HepG2 (cell line): ENCODE results near the gene NR1I2. TPM values are rescaled to one million over a fixed set of nuclear protein-coding genes. Genes with fewer than 3 reads are reported as not detected.

Source experiments
- ATAC-seq: fragments of 200-7000 bp; cut with Tn5 transposase; 3 replicates; pipeline ENCODE4 v1.9.1; 2020; ENCODE audit warnings: mild to moderate bottlenecking, moderate library complexity
- BruUV-seq: library from RNA; stranded (reverse); fragments of 400-500 nt; replicated peaks from 2 replicates; lab custom pipeline; 2021; lab: Mats Ljungman, UMichigan
- CTCF ChIA-PET: fragments of 300-600 bp; formaldehyde crosslinking; extraction: SDS; loops from one replicate; lab custom pipeline; 2021; ENCODE audit warnings: low total read pairs, inconsistent platforms, low intra/inter-chr PET ratio; lab: Yijun Ruan, JAX
- POLR2A ChIA-PET: fragments of 350-600 bp; sonication (Branson Sonifier 250); formaldehyde crosslinking; loops from one replicate; lab custom pipeline; 2020; ENCODE audit warnings: antibody characterized with exemption, inconsistent platforms; lab: Yijun Ruan, JAX
- DNase-seq: peaks from one replicate; pipeline ENCODE4 v3.0.0-alpha.2; 2015; ENCODE audit warnings: low spot score
- FAIRE-seq: peaks from 3 replicates; lab custom pipeline; 2011; peaks lifted over from hg19 to GRCh38; lab: Jason Lieb, UNC
- H2AFZ ChIP-seq: one replicate; pipeline ENCODE4 v1.6.1; 2011; ENCODE audit warnings: low read length, inconsistent platforms
- H3K27ac ChIP-seq: fragments of 300-600 bp; 3 replicates; pipeline ENCODE4 v1.8.0; 2011; ENCODE audit warnings: mixed run types, mild to moderate bottlenecking, mixed read lengths, low read length, inconsistent platforms; ENCODE audit not compliant: insufficient read depth; ENCODE audit errors: extremely low read length
- H3K27me3 ChIP-seq, 2 experiments: fragments of 200-600 bp in 1 of 2; 2 replicates in 1 of 2; 3 replicates in 1 of 2; pipeline versions ENCODE4 v1.6.0 to v1.8.0; 2011; ENCODE audit warnings: low read length in 2 of 2, mild to moderate bottlenecking in 2 of 2, moderate library complexity in 2 of 2, inconsistent platforms in 1 of 2; ENCODE audit not compliant: insufficient read depth in 2 of 2, control insufficient read depth in 1 of 2
- H3K36me3 ChIP-seq, 2 experiments: fragments of 200-600 bp in 1 of 2; replicated peaks in 1 of 2; 2 replicates in 1 of 2; 3 replicates in 1 of 2; pipeline versions ENCODE4 v1.5.1 to v1.8.0; 2011; ENCODE audit warnings: low read length in 2 of 2, inconsistent platforms in 1 of 2; ENCODE audit not compliant: insufficient read depth in 2 of 2, control insufficient read depth in 1 of 2
- H3K4me1 ChIP-seq: 2 replicates; pipeline ENCODE4 v1.5.1; 2012; ENCODE audit warnings: low read length, inconsistent platforms; ENCODE audit not compliant: insufficient read depth
- H3K4me2 ChIP-seq: 2 replicates; pipeline ENCODE4 v1.6.0; 2011; ENCODE audit warnings: low read depth, low read length, inconsistent platforms
- H3K4me3 ChIP-seq, 3 experiments: fragments of 200-600 bp in 1 of 3; sonication (generic), shearing (Covaris generic) in 1 of 3; replicated peaks in 1 of 3; 2 replicates each; pipeline ENCODE4 v1.5.1; 2011 to 2016; ENCODE audit warnings: low read length in 3 of 3, inconsistent platforms in 2 of 3, low read depth in 2 of 3, mild to moderate bottlenecking in 2 of 3, control low read depth in 1 of 3, mixed read lengths in 1 of 3; ENCODE audit not compliant: insufficient read depth in 1 of 3
- H3K79me2 ChIP-seq: one replicate; pipeline ENCODE4 v1.6.1; 2011; ENCODE audit warnings: low read length, inconsistent platforms; ENCODE audit not compliant: insufficient read depth
- H3K9ac ChIP-seq: 2 replicates; pipeline ENCODE4 v1.6.0; 2011; ENCODE audit warnings: mild to moderate bottlenecking, low read depth, low read length, inconsistent platforms; ENCODE audit not compliant: insufficient read depth
- H3K9me3 ChIP-seq: 2 replicates; pipeline ENCODE4 v1.5.1; 2012; ENCODE audit warnings: mild to moderate bottlenecking, low read length
- H4K20me1 ChIP-seq: 2 replicates; pipeline ENCODE4 v1.6.0; 2011; ENCODE audit warnings: inconsistent platforms, mild to moderate bottlenecking, low read length, moderate library complexity; ENCODE audit not compliant: insufficient read depth
- HDAC2 ChIP-seq: sonication (generic); formaldehyde crosslinking; IDR thresholded peaks from 2 replicates; pipeline ENCODE4 v1.4.0; 2020; ENCODE audit warnings: missing genetic modification reagents
- HMG20A ChIP-seq: IDR thresholded peaks from 2 replicates; pipeline ENCODE4 v1.6.1; 2016; ENCODE audit warnings: borderline replicate concordance
- HOXA3 ChIP-seq: sonication (generic); formaldehyde crosslinking; IDR thresholded peaks from 2 replicates; pipeline ENCODE4 v1.5.0; 2020; ENCODE audit warnings: missing genetic modification reagents
- MED8 ChIP-seq: sonication (generic); formaldehyde crosslinking; IDR thresholded peaks from 2 replicates; pipeline ENCODE4 v1.8.1; 2023; ENCODE audit warnings: mild to moderate bottlenecking, missing genetic modification reagents; ENCODE audit not compliant: insufficient replicate concordance
- MLLT10 ChIP-seq: sonication (generic); formaldehyde crosslinking; IDR thresholded peaks from 2 replicates; pipeline ENCODE4 v1.4.0; 2020; ENCODE audit warnings: missing genetic modification reagents
- MXD4 ChIP-seq: IDR thresholded peaks from 2 replicates; pipeline ENCODE4 v1.6.1; 2016; ENCODE audit warnings: mild to moderate bottlenecking, missing biosample characterization, missing genetic modification reagents
- NPAS2 ChIP-seq: sonication (generic); formaldehyde crosslinking; IDR thresholded peaks from 2 replicates; pipeline ENCODE4 v1.8.0; 2022; ENCODE audit warnings: mild to moderate bottlenecking, missing genetic modification reagents, borderline replicate concordance
- SALL1 ChIP-seq: sonication (generic); formaldehyde crosslinking; IDR thresholded peaks from 2 replicates; pipeline ENCODE4 v1.8.0; 2022; ENCODE audit warnings: mild to moderate bottlenecking, missing genetic modification reagents
- SATB2 ChIP-seq: sonication (generic); formaldehyde crosslinking; IDR thresholded peaks from 2 replicates; pipeline ENCODE4 v1.5.0; 2020; ENCODE audit warnings: missing genetic modification reagents
- ZFP36L2 ChIP-seq: sonication (generic); formaldehyde crosslinking; IDR thresholded peaks from 2 replicates; pipeline ENCODE4 v1.4.0; 2020; ENCODE audit warnings: missing genetic modification reagents
- ZFP90 ChIP-seq: sonication (generic); formaldehyde crosslinking; IDR thresholded peaks from 2 replicates; pipeline ENCODE4 v1.8.0; 2022; ENCODE audit warnings: missing genetic modification reagents, mild to moderate bottlenecking, inconsistent platforms, borderline replicate concordance
- ZNF350 ChIP-seq: sonication (generic); formaldehyde crosslinking; IDR thresholded peaks from 2 replicates; pipeline ENCODE4 v1.4.0; 2020; ENCODE audit warnings: mild to moderate bottlenecking, low read depth, missing genetic modification reagents, borderline replicate concordance
- ZSCAN25 ChIP-seq: sonication (generic); formaldehyde crosslinking; IDR thresholded peaks from 2 replicates; pipeline ENCODE4 v1.8.0; 2022; ENCODE audit warnings: mild to moderate bottlenecking, missing genetic modification reagents
- WGBS: methylation state at CpG from one replicate; pipeline ENCODE4 v1.1.6; 2017; ENCODE audit warnings: low lambda C conversion rate; 5-methylcytosine and 5-hydroxymethylcytosine counted together
- in situ Hi-C: cut with HindIII; loops from 2 replicates; pipeline ENCODE4 v1.10.0; 2017; ENCODE audit warnings: low pct_unique_long_range_greater_than_20kb; ENCODE audit not compliant: extremely low pct_ligation_motif_present
- intact Hi-C: fragments of 100-400 bp; cut with micrococcal nuclease; formaldehyde crosslinking; loops from one replicate; pipeline ENCODE4 v1.10.0; 2022; ENCODE audit not compliant: unreplicated experiment
- polyA plus RNA-seq, 8 experiments: library from polyadenylated mRNA; depleted of rRNA in 3 of 8; stranded (reverse) in 7 of 8; unstranded in 1 of 8; fragments of >200 nt; fragmentation: Illumina TruSeq in 4 of 8; extraction: Trizol in 4 of 8; gene quantifications; 2 replicates each; pipeline versions ENCODE4 v1.2.1 to v1.2.3, GENCODE V29; 2011 to 2016; ENCODE audit warnings: low read depth in 4 of 8, missing spikeins in 1 of 8, mixed read lengths in 1 of 8; ENCODE audit not compliant: insufficient read depth in 1 of 8
- total RNA-seq, 5 experiments: library from RNA; depleted of rRNA; stranded (reverse); fragments of >200 nt; fragmentation: Illumina TruSeq; extraction: Trizol; gene quantifications; 2 replicates each; pipeline ENCODE4 v1.2.3, GENCODE V29; 2016; ENCODE audit warnings: low read depth in 1 of 5
- TF ChIP-seq, protein P1 (sequence below): IDR thresholded peaks from 2 replicates; pipeline ENCODE4 v1.6.1; 2016; ENCODE audit warnings: low read depth, missing genetic modification reagents, missing compliant biosample characterization
- TF ChIP-seq, protein P2 (sequence below): sonication (generic); formaldehyde crosslinking; IDR thresholded peaks from 2 replicates; pipeline ENCODE4 v1.5.1; 2020; ENCODE audit warnings: mild to moderate bottlenecking, missing genetic modification reagents, moderate library complexity

The NR1I2 gene
- total and polyA plus RNA-seq, 2 of the 13 experiments (the other 11 are each of a cell fraction or from before 2014, with no cell fraction given) = 8.8 to 13.4 TPM

GRCh38 chr3:119819806-119820205, 37.9 kb downstream of the NR1I2 start (continued):
- TF ChIP-seq, protein P1, sequence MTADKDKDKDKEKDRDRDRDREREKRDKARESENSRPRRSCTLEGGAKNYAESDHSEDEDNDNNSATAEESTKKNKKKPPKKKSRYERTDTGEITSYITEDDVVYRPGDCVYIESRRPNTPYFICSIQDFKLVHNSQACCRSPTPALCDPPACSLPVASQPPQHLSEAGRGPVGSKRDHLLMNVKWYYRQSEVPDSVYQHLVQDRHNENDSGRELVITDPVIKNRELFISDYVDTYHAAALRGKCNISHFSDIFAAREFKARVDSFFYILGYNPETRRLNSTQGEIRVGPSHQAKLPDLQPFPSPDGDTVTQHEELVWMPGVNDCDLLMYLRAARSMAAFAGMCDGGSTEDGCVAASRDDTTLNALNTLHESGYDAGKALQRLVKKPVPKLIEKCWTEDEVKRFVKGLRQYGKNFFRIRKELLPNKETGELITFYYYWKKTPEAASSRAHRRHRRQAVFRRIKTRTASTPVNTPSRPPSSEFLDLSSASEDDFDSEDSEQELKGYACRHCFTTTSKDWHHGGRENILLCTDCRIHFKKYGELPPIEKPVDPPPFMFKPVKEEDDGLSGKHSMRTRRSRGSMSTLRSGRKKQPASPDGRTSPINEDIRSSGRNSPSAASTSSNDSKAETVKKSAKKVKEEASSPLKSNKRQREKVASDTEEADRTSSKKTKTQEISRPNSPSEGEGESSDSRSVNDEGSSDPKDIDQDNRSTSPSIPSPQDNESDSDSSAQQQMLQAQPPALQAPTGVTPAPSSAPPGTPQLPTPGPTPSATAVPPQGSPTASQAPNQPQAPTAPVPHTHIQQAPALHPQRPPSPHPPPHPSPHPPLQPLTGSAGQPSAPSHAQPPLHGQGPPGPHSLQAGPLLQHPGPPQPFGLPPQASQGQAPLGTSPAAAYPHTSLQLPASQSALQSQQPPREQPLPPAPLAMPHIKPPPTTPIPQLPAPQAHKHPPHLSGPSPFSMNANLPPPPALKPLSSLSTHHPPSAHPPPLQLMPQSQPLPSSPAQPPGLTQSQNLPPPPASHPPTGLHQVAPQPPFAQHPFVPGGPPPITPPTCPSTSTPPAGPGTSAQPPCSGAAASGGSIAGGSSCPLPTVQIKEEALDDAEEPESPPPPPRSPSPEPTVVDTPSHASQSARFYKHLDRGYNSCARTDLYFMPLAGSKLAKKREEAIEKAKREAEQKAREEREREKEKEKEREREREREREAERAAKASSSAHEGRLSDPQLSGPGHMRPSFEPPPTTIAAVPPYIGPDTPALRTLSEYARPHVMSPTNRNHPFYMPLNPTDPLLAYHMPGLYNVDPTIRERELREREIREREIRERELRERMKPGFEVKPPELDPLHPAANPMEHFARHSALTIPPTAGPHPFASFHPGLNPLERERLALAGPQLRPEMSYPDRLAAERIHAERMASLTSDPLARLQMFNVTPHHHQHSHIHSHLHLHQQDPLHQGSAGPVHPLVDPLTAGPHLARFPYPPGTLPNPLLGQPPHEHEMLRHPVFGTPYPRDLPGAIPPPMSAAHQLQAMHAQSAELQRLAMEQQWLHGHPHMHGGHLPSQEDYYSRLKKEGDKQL (CRISPR knock-in tag) = no peak
- TF ChIP-seq, all 625 proteins: peak for 0

DNA sequence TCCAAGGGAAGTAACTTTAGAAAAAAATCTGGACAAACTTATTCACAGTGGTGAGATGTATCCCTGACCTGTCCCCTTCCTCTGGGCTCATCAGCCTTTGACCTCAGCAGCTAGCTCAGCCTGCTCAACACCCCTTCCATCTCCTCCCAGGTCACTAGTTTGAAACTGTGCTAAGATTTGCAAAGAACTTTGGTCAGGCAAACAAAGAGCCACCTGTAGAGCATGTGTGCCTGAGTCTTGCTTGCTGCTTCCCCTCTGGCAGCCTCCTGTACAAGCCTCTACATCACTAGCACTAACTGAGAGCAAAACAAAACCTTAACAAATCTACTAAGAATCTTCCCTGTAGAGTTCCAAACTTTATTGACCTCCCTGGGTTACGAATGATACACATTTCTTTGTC, 43.9 kb downstream of the NR1I2 start:
- Histone ChIP-seq H3K9me3 (no peaks in the 10 kb centered on the region), H3K27me3 (no peaks in the 10 kb centered on the region), H2AFZ (no peak overlapping the region), H3K4me1 (peaks cover 32% of the 10 kb centered on the region), H3K36me3 (peaks cover 1 to 6% of the 10 kb centered on the region in 2 experiments; a peak in 2 of 5 replicates), H3K9ac (no peak overlapping the region), H3K27ac (peak overlapping the region; percentile 55), H3K4me3 (no peak overlapping the region), H3K79me2 (no peaks in the 10 kb centered on the region), H3K4me2 (peak overlapping the region; percentile 18; the same call in 1 of the 2 replicates), H4K20me1 (no peaks in the 10 kb centered on the region)
- DNase-seq = peak; percentile 64
- peak; percentile 99 for FAIRE-seq
- in situ Hi-C loops = no loop called here
- POLR2A ChIA-PET = interaction anchor here (1.0 kb wide), 1 partner anchor 327 kb away, joined by 4 read pairs; the partner anchor contains the start of gene TIMMDC1
- no TSS peak for BruUV-seq
- intact Hi-C loops = no loop called here
- WGBS = 21% methylated on average over 1 of the region's 1 CpG
- CTCF ChIA-PET = no interaction called here
- ATAC-seq = peak; percentile 97
- peak; percentile 61; the same call in 1 of the 2 replicates for TF ChIP-seq MXD4 (CRISPR knock-in tag)
- TF ChIP-seq ZSCAN25 (CRISPR knock-in tag) = peak; percentile 74
- no peak for TF ChIP-seq MED8 (CRISPR knock-in tag)
- TF ChIP-seq MLLT10 (CRISPR knock-in tag) = no peak
- TF ChIP-seq HOXA3 = peak; percentile 54; the same call in 1 of the 2 replicates
- peak; percentile 82 for TF ChIP-seq HDAC2 (CRISPR knock-in tag)
- TF ChIP-seq ZNF350 (CRISPR knock-in tag) = peak; percentile 33; the same call in 1 of the 2 replicates
- TF ChIP-seq SATB2 (CRISPR knock-in tag) = no peak
- TF ChIP-seq SALL1 (CRISPR knock-in tag) = peak; percentile 91
- TF ChIP-seq ZFP36L2 (CRISPR knock-in tag) = no peak
- no peak for TF ChIP-seq ZFP90 (CRISPR knock-in tag)
- TF ChIP-seq HMG20A = peak; percentile 69; the same call in 1 of the 2 replicates
- TF ChIP-seq, protein P2, sequence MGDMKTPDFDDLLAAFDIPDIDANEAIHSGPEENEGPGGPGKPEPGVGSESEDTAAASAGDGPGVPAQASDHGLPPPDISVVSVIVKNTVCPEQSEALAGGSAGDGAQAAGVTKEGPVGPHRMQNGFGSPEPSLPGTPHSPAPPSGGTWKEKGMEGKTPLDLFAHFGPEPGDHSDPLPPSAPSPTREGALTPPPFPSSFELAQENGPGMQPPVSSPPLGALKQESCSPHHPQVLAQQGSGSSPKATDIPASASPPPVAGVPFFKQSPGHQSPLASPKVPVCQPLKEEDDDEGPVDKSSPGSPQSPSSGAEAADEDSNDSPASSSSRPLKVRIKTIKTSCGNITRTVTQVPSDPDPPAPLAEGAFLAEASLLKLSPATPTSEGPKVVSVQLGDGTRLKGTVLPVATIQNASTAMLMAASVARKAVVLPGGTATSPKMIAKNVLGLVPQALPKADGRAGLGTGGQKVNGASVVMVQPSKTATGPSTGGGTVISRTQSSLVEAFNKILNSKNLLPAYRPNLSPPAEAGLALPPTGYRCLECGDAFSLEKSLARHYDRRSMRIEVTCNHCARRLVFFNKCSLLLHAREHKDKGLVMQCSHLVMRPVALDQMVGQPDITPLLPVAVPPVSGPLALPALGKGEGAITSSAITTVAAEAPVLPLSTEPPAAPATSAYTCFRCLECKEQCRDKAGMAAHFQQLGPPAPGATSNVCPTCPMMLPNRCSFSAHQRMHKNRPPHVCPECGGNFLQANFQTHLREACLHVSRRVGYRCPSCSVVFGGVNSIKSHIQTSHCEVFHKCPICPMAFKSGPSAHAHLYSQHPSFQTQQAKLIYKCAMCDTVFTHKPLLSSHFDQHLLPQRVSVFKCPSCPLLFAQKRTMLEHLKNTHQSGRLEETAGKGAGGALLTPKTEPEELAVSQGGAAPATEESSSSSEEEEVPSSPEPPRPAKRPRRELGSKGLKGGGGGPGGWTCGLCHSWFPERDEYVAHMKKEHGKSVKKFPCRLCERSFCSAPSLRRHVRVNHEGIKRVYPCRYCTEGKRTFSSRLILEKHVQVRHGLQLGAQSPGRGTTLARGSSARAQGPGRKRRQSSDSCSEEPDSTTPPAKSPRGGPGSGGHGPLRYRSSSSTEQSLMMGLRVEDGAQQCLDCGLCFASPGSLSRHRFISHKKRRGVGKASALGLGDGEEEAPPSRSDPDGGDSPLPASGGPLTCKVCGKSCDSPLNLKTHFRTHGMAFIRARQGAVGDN (CRISPR knock-in tag) = no peak
- no peak for TF ChIP-seq NPAS2 (CRISPR knock-in tag)
